Left ventricle myocardium inferior (tissue), 1 donor: ENCODE measurements around the gene ESRRA. TPM values are rescaled to one million over a fixed set of nuclear protein-coding genes. Genes with fewer than 3 reads are reported as not detected.

Source experiments
- DNase-seq: peaks from one replicate; pipeline ENCODE4 v3.0.0-alpha.2; 2020
- H3K27ac ChIP-seq: fragments of 200-600 bp; replicated peaks from 2 replicates; pipeline ENCODE4 v1.8.0; 2021
- H3K27me3 ChIP-seq: fragments of 200-600 bp; 2 replicates; pipeline ENCODE4 v1.8.0; 2021; ENCODE audit warnings: low read depth
- H3K36me3 ChIP-seq: fragments of 200-600 bp; 2 replicates; pipeline ENCODE4 v1.8.0; 2021
- H3K4me1 ChIP-seq: fragments of 200-600 bp; 2 replicates; pipeline ENCODE4 v1.8.0; 2021
- H3K4me3 ChIP-seq: fragments of 200-600 bp; 2 replicates; pipeline ENCODE4 v1.8.0; 2021; ENCODE audit warnings: mild to moderate bottlenecking, moderate library complexity
- H3K9me3 ChIP-seq: fragments of 200-600 bp; replicated peaks from 2 replicates; pipeline ENCODE4 v1.8.0; 2021
- CTCF ChIP-seq: fragments of 200-600 bp; IDR thresholded peaks from 2 replicates; pipeline ENCODE4 v1.8.0; 2021; ENCODE audit warnings: antibody characterized with exemption, mild to moderate bottlenecking, borderline replicate concordance
- intact Hi-C: fragments of 100-400 bp; cut with micrococcal nuclease; formaldehyde crosslinking; loops from one replicate; pipeline ENCODE4 v1.11.0; 2022
- total RNA-seq: library from RNA; stranded (reverse); fragmentation: NEBNext Ultra II Directional; extraction: Animal tissue kit (Norgen Biotek cat#: 25700); gene quantifications from one replicate; pipeline ENCODE4 v1.2.1, GENCODE V29; 2021
- donor health status: DM: no; HTN: yes; CAD: no; lungs with severe emphysema.

ESRRA gene
- total RNA-seq, 1 donor from 2014 or later: 213 TPM

GRCh38 chr11:64284048-64284961, 21.0 kb upstream of the ESRRA start, which contains the start of gene BAD:
TSS of gene BAD (minus strand) at chr11:64284665. CDS start at chr11:64284368, 297 bp downstream.
- Histone ChIP-seq H3K36me3 (peaks cover 22% of the 10 kb centered on the region), H3K27me3 (no peaks in the 10 kb centered on the region), H3K4me1 (peaks cover 54% of the 10 kb centered on the region), H3K4me3 (peak within 1 kb of the TSS; percentile 92), H3K27ac (peak within 1 kb of the TSS; percentile 98), H3K9me3 (no peaks in the 10 kb centered on the region)
- intact Hi-C loops: no loop called here
- DNase-seq: peak; percentile 95
- TF ChIP-seq CTCF: no peak

- Histone ChIP-seq H3K27me3 (peaks cover 6% of the 10 kb centered on the region), H3K4me3 (peak within 1 kb of the TSS; percentile 92), H3K27ac (peak within 1 kb of the TSS; percentile 98), H3K9me3 (no peaks in the 10 kb centered on the region), H3K36me3 (peaks cover 22% of the 10 kb centered on the region), H3K4me1 (peaks cover 54% of the 10 kb centered on the region)
- no peak for TF ChIP-seq CTCF
- intact Hi-C loops: no loop called here
- DNase-seq: peak; percentile 88
These were observed 20.1 kb upstream of the ESRRA start, which contains the start of gene GPR137 for GRCh38 chr11:64284962-64285884. TSS of gene GPR137 (plus strand) at chr11:64285848. CDS start at chr11:64286525, 677 bp downstream.

- peaks cover 15% of the 10 kb centered on the region for H3K27me3 ChIP-seq
These were observed 19.2 kb upstream of the ESRRA start for GRCh38 chr11:64285885-64286800.

GRCh38 chr11:64286801-64287159, 18.5 kb upstream of the ESRRA start:
- no peaks in the 10 kb centered on the region for H3K9me3 ChIP-seq
- peaks cover 52% of the 10 kb centered on the region for H3K4me1 ChIP-seq
- intact Hi-C loops: no loop called here
- peaks cover 21% of the 10 kb centered on the region for H3K27me3 ChIP-seq
- TF ChIP-seq CTCF: no peak
- H3K27ac ChIP-seq: no peak overlapping the region
- H3K4me3 ChIP-seq: no peak overlapping the region
- H3K36me3 ChIP-seq: peaks cover 9% of the 10 kb centered on the region
- DNase-seq: no peak

More at GRCh38 chr11:64285885-64286800, 19.2 kb upstream of the ESRRA start:
- H3K27ac ChIP-seq: peak overlapping the region; percentile 98
- TF ChIP-seq CTCF: no peak
- H3K4me1 ChIP-seq: peaks cover 52% of the 10 kb centered on the region
- peak overlapping the region; percentile 92 for H3K4me3 ChIP-seq
- intact Hi-C loops: no loop called here
- no peaks in the 10 kb centered on the region for H3K9me3 ChIP-seq
- no peak for DNase-seq
- H3K36me3 ChIP-seq: peaks cover 15% of the 10 kb centered on the region
